Bone marrow (tissue), 2 donors: ENCODE measurements around the gene BRAP.
"Not testable (repeated sequence)": the region's sequence is repeated elsewhere in the genome, so short reads cannot be mapped to it uniquely, and the experiment has no call there.

Source experiments
- DNase-seq, 2 donors: peaks; one replicate each; lab custom pipeline; 2025; lab: John Stamatoyannopoulos, UW

The BRAP gene, protein sequence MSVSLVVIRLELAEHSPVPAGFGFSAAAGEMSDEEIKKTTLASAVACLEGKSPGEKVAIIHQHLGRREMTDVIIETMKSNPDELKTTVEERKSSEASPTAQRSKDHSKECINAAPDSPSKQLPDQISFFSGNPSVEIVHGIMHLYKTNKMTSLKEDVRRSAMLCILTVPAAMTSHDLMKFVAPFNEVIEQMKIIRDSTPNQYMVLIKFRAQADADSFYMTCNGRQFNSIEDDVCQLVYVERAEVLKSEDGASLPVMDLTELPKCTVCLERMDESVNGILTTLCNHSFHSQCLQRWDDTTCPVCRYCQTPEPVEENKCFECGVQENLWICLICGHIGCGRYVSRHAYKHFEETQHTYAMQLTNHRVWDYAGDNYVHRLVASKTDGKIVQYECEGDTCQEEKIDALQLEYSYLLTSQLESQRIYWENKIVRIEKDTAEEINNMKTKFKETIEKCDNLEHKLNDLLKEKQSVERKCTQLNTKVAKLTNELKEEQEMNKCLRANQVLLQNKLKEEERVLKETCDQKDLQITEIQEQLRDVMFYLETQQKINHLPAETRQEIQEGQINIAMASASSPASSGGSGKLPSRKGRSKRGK

DNA sequence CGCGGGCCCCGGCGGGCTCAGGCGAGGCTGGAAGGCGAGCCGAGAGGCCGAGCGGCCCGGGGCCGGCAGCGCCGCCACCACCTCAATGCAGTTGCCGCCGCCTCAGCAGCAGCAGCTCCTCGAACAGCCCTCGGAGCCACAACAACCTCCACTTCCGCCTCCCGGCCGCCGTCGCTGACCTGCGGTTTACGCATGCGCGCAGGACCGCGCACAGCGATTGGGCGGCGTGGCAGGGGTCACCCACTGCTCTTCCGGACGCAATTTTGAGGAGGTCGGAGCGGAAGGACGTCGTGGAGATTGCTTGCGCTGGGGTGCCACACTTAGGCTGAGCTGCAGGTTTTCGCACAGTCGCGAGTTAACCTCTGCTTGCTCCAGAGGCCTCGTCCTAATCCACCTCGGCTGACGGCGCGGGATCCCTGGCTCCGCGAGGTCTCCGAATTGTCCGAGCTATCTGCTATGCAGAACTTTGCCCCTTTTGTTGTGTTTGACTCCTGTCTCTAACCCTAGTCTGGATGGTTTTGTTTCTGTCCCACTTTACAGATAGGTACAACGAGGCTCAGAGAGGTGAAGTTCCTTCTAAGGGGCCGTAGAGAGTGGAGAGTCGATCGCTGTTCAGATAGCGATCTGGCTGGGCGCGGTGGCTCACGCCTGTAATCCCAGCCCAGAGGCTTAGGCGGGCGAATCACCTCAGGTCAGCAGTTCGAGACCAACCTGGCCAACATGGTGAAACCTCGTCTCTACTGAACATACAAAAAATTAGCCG lies at the start of gene BRAP, which contains the start of gene ACAD10:
TSS of gene BRAP (minus strand) at position 146 of the 763 bp plus-strand sequence. CDS start 164 bp downstream, outside the sequence.
TSS of gene ACAD10 (plus strand) at position 243 of the 763 bp plus-strand sequence. CDS start 6,657 bp downstream, outside the sequence.
- DNase-seq: peak; percentile 79 to 93

DNA sequence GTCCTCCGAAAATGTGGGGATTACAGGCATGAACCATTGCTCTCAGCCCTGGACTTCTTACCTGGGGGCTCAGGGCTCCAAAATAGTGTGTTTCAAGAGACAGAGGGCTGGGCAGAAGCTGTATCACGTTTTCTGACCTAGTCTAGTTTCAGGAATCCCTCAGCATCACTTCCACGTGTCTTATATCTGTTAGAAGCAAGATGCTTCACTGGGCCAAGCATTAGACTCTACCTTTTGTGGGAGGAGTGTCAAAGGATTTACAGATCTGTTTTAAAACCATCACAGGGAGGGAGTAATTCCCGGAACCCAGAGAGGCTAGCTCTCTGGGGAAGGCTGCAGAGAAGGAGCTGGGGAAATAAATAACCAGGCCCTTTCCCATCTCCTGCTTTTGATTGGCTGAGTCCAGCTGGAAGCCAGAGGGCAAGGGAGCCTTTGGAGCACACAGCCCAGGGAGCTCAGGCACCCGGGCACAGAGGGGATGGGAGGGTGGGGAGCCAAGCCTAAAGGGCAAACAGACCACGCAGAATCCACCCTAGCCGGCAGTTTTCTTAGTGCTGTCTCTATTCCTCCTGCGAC lies 47.7 kb upstream of the BRAP start:
- DNase-seq: no peak

DNA sequence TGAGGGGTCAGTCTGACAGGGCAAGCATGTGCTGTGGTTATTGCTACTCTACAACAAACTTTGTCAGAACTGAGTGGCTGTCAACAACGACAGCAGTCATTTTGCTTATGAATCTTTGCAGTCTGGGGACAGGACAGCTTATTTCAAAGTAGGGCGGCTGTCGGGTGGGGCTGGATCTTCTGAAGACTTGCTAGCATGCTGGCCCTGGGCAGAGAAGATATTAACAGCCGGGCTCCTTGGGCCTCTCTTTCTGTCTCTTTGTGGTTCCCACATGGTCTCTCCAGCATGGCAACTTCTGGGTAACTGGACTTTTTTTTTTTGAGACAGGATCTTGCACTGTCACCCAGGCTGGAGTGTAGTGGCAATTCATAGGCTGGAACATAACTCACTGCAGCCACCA lies 47.0 kb upstream of the BRAP start:
- DNase-seq: no peak

DNA sequence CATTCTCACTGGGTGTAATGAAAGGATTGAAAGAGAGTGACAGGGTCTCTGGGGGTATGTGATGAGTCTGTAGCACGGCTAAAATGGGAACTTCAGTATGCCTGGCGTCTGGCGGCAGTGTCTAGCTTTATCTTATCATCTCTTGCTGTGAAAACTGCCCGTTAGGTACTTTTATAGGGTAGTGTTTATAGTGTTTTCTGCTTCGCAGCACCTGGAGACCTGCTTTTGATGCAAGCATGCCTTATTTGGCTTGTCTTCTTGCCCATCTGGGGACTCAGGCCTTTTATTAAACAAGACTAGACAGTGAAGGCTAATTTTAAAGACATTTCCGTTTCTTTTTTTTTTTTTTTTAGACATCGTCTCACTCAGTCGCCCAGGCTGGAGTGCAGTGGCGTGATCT lies 44.7 kb upstream of the BRAP start:
- DNase-seq: no peak

DNA sequence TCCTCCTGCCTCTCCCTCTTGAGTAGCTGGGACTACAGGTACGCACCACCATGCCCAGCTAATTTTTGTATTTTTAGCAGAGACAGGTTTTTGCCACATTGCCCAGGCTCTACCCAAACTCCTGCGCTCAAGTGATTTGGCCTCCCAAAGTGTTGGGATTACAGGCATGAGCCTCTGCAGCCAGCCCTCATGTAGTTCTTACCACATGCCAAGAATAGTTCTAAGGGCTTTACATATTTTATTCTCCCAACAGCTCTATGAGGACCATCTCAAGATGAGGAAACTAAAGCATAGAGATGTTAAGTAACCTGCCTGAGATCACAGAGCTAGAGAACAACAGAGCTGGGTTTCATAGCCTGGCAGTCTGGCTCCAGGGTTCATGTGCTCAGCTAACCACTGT lies 43.0 kb upstream of the BRAP start:
- no peak for DNase-seq

DNA sequence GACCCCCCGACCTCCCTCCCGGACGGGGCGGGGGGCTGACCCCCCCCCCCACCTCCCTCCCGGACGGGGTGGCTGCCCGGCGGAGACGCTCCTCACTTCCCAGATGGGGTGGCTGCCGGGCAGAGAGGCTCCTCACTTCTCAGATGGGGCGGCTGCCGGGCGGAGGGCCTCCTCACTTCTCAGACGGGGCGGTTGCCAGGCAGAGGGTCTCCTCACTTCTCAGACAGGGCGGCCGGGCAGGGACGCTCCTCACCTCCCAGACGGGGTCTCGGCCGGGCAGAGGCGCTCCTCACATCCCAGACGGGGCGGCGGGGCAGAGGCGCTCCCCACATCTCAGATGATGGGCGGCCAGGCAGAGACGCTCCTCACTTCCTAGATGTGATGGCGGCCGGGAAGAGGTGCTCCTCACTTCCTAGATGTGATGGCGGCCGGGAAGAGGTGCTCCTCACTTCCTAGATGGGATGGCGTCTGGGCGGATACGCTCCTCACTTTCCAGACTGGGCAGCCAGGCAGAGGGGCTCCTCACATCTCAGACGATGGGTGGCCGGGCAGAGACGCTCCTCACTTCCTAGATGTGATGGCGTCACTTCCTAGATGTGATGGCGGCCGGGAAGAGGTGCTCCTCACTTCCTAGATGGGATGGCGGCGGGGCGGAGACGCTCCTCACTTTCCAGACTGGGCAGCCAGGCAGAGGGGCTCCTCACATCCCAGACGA lies 38.0 kb upstream of the BRAP start:
- not testable (repeated sequence) for DNase-seq

DNA sequence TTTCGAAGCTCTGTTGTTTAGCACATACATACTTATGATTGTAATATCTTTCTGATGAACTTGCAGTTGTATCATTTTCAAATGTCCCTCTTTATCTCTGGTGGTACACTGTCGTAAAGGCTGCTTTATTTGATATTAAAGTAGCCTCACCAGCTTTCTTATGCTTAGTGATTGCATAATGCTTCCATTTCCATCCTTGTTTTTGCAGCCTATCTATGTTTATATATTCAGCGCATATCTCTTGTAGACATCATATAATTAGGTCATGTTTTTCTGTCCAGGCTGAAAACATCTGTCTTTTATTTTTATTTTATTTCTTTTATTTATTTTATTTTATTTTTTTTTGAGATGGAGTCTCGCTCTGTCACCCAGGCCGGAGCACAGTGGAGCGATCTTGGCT lies 34.7 kb upstream of the BRAP start:
- DNase-seq: no peak

DNA sequence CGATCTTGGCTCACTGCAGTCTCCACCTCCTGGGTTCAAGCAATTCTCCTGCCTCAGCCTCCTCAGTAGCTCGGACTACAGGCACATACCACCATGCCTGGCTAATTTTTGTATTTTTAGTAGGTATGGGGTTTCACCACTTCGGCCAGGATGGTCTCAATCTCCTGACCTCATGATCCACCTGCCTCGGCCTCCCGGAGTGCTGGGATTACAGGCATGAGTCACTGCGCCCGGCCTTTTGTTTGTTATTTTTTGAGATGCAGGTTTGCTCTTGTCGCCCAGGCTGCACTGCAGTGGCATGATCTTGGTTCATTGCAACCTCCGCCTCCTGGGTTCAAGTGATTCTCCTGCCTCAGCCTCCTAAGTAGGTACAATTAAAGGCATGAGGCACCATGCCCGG lies 33.6 kb upstream of the BRAP start:
- not testable (repeated sequence) for DNase-seq

DNA sequence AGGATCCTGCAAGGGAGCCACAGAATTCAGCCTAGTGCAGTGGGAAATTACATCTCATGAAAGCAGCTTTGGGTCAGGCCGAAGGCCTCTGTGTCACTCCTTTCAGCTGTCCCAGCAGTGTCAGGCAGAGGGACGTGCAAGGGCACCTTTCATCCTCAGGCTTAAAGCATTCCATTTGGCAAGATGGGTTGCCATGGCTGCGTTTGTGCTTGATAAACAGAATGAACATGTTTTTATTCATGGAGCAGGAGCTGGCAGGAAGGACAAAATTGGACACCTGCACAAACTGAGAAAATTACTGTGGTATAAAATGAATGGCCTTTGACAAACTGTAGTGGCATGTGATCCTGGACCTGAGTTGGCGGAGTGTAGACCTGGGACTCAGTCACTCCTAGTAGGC lies 29.5 kb upstream of the BRAP start:
- DNase-seq: no peak

DNA sequence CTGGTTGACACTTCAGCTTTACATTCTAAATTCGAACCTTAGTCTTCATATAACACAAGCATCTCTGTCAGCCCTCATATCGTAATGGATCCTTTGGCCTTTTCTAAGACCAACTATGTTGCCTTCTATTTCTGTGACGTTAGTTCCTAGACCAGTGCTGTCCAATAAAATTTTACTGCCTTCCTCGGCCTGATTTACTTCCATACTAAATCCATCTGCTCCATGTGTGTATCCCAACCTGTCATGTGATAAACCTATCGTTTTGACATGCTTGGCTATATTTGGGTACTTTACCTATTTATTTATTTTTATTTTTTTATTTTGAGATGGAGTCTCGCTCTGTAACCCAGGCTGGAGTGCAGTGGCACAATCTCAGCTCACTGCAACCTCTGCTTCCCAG lies 20.4 kb upstream of the BRAP start:
- no peak for DNase-seq

DNA sequence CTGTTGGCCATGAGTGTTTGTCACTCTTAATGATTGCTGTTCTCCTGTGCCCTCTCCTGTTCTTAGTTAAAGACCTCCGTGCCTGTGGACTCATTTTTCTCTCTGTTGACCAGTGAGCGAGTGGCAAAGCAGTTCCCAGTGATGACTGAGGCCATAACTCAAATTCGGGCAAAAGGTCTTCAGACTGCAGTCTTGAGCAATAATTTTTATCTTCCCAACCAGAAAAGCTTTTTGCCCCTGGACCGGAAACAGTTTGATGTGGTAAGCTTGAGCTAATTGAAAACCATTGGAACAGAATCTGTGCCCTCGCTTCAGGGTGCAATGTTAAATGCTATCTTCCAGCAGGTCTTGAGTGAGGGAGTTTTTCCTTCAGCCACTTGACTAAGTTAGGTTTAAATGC lies 19.9 kb upstream of the BRAP start:
- DNase-seq: no peak

DNA sequence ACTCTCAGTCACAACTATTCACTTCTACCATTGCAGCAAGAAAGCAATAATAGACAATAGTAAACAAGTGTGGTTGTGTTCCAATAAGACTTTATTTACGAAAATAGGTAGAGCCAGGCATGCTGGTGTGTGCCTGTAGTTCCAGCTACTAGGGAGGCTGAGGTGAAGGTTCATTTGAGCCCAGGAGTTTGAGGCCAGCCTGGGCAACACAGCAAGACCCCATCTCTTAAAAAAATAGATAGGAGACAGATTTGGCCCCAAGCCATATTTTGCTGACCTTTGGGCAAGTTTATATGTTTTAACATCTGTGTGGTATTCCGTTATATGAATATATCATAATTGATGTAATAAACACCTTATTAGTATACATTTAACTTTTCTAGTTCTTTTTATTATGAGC lies 14.2 kb upstream of the BRAP start:
- no peak for DNase-seq

DNA sequence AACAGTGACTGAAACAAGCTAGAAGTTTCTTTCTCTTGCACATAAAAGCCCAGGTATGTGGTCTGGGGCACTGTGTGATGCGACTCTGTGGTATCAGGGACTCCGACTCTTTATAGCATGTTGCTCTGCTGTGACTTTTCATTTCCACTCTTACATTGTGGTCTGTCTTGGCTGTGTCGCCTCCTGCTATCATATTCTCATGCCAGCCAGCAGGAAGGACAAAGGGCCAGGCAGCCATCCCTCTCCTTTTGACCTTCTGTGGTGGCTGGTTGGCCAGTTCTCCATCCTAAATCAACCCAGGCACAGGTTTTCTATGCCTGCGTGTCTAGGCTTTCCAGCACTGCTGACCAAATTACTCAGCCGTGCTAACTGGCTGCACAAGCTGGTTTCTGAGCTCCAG lies 8.1 kb upstream of the BRAP start:
- DNase-seq: no peak

DNA sequence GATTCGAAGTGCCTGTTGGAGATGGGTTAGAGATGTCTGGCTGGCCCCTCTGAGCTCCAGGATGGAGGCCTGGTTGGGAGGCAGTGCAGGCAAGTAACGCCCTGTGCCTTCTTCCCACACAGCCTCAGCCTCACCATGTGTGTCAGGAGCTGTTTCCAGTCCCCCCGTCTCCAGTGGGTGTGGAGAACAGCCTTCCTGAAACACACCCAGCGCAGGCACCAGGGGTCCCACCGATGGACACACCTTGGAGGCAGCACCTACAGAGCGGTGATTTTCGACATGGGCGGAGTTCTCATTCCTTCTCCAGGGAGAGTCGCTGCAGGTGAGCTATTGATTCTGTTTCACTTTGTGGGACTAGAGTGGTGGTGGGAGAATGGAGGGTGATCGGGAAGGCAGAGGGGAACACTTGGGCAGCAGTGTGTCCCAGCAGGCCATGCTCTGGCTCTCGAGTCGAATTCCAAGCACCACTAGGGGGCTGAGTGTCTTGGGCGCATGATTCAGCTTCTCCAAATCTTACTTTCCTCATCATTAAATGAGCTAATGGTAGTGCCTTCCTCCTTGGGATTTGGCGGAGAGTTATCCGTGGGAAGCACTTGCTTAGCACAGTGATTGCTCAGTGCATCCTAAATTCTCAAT lies 6.9 kb upstream of the BRAP start:
- no peak for DNase-seq

DNA sequence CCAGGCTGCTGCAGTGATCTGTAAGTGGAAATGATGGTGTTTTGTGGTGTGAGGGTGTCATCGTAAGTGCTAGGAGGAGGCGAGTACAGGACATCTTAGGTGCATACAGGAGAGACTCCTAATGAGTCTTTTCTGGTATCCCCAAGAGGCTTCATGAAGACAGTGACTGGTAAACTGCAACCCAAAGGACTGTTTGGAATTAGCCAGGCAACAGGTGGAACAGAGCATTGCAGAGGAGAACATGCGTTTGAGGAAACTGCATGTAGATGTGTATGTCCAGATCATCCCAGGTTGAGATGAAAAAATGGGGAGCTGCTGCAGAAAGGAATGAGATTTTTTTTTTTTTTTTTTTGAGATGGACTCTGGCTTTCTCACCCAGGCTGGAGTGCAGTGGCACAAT lies 5.5 kb upstream of the BRAP start:
- no peak for DNase-seq

DNA sequence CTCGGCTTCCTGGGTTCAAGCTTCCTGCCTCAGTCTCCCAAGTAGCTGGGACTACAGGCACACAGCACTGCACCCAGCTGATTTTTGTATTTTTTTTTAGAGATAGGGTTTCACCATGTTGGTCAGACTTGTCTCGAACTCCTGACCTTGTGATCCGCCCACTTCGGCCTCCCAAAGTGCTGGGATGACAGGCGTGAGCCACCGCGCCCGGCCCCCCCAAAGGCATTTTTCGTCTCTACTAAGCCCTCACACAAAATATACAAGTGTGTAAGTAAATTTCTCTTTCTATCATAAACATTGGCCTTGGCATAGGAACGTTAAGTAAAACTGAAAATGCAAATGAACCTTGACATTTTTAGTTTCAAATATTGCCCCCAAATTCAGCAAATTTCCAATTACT lies 2.2 kb upstream of the BRAP start:
- no peak for DNase-seq

DNA sequence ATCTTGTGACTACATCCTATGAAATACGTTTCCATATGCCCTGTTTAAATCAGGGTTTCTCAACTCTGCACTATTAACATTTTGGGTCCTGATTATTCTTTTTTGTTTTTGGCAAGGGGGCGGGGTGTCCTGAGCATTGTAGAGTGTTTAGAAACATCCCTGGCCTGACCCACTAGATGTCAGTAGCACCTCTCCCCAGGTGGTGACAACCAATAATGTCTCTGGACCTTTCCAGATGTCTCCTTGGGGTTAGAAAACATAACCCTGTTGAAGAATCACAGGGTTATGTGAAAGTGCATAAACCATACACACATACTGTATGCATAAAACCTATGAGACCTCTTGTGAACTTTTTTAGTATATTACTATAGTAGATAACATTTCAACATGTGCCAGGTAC lies 1.5 kb upstream of the BRAP start:
- DNase-seq: no peak

DNA sequence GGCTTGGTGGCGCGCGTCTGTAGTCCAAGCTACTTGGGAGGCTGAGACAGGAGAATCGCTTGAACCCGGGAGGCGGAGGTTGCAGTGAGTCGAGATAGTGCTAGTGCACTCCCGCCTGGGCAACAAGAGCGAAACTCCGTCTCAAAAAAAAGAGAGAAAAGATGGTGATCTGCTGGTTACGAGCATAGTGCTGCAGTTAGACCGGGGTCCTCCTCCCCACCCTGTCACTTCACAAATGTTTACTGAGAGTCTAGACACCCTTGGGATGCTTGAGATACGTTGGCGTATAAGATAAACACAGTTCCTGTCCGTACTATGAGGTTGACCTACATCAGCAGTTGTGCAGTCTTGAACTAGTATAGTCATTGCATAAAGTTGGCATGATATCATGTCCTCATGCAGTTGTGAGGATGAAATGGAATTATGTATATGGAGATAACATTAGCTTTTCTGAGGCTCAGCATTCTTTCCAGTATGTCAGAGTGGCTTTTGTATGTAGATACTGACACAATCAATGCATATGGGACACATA lies 884 bp upstream of the BRAP start:
- no peak for DNase-seq

DNA sequence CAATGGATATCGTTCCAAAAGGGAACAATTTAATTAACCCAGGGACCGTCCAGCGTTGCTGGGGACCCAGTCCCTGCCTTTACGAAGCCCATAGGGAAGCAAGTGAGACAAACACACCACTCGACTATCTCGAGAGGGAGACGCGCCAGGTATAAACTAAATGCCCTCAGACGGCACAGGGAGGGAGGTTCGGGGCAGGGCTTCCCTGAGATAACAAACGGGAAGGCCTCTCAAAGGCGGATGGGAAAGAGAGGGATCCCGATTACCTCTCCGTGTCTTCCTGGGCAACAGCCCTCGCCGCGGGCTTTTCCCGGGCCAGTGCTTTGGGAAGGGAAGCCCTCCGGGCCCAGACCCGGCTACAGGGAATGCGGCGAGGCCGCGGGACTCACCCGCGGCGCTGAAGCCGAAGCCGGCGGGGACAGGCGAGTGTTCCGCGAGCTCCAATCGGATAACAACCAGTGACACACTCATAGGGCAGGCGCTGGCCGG lies 390 bp downstream of the BRAP start:
- no peak for DNase-seq

DNA sequence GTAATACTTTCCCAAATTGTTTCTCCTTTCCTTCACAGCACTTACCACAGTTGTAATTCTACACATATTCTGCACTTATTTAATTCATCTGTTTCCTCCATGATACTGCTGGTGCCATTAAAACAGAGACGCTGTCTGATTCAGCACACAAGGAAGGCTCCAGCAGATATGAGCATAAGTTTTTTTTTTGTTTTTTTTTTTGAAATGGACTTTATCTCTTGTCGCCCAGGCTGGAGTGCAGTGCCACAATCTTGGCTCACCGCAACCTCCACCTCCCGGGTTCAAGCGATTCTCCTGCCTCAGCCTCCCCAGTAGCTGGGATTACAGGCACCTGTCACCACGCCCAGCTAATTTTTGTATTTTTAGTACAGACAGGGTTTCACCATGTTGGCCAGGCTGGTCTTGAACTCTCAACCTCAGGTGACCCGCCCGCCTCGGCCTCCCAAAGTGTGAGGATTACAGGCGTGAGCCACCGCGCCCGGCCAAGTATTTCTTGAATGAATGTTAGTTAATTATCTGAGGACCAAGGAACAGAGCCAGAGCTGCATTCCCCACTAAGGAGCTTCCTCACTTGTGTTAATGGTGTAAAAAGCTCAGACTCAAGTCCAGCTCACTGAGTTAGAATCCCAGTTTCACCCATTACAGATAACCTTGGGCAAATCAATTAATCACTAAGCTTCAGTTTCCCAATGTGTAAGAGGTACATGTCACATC lies 1.1 kb downstream of the BRAP start:
- not testable (repeated sequence) for DNase-seq
